Measurements from ENCODE around the gene NDUFS8. TPM values are rescaled to one million over a fixed set of nuclear protein-coding genes. Genes with fewer than 3 reads are reported as not detected.

The NDUFS8 gene
- total and polyA plus RNA-seq, 2 of the 4 experiments (the other 2 are of a cell fraction): 85.9 to 131 TPM

DNA sequence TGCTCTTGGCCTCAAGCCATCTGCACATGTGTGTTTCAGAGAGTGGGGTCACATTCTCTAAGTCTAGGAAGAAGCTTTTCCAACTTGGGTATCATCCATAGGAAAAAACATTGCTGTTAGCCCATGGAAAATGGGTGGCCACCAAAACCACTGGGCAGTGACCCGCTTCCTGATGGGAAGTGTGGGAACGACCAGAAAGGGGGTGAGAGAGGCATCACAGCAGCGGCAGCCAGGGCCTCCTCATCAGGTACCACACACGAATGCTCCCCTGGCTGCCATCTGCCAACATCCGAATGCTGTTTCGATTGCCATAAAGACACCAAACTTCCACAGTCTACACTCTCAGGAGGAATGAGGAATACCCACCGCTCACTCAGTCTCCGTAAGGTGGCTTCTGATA, 50.4 kb downstream of the NDUFS8 start:
- Histone ChIP-seq H2AFZ (replicated peaks; ENCODE audit: low read length, poor library complexity) (no peak overlapping the region), H3K9me3 (ENCODE audit: control insufficient read depth, insufficient read depth, low read length) (no peaks in the 10 kb centered on the region), H3K14ac (replicated peaks; ENCODE audit: low read depth, low read length) (no peak overlapping the region), H3K56ac (ENCODE audit: extremely low read depth, insufficient read depth, low read length) (no peak overlapping the region), H3K23ac (ENCODE audit: low read depth, low read length) (no peak overlapping the region), H2BK15ac (ENCODE audit: low read depth, low read length) (no peak overlapping the region), H2BK5ac (ENCODE audit: low read depth, low read length, poor library complexity, severe bottlenecking) (no peak overlapping the region), H3K4me3 (ENCODE audit: insufficient read depth, low read depth, low read length) (no peak overlapping the region), H3K9me1 (ENCODE audit: insufficient read depth, low read length) (peaks cover 3% of the 10 kb centered on the region), H4K20me1 (ENCODE audit: insufficient read depth, low read length) (peaks cover 3% of the 10 kb centered on the region; the same call in 1 of the 2 replicates), H3K27me3 (ENCODE audit: control insufficient read depth, insufficient read depth, low read length) (no peaks in the 10 kb centered on the region), H3K4me1 (ENCODE audit: control insufficient read depth, insufficient read depth, low read length) (no peaks in the 10 kb centered on the region), H4K5ac (ENCODE audit: low read depth, low read length) (no peak overlapping the region), H3K27ac (ENCODE audit: insufficient read depth, low read length) (no peak overlapping the region), H3K18ac (ENCODE audit: low read depth, low read length) (no peak overlapping the region), H3K36me3 (ENCODE audit: control insufficient read depth, insufficient read depth, low read length) (peaks cover 9% of the 10 kb centered on the region), H2BK20ac (ENCODE audit: low read depth, low read length) (no peak overlapping the region), H3K4ac (ENCODE audit: low read depth, low read length) (no peak overlapping the region), H3K9ac (ENCODE audit: low read depth, low read length) (no peak overlapping the region), H2AK9ac (replicated peaks; ENCODE audit: low read depth, low read length, poor library complexity) (no peak overlapping the region), H4K91ac (ENCODE audit: insufficient read depth, low read depth, low read length) (no peak overlapping the region), H2BK120ac (ENCODE audit: low read depth, low read length) (no peak overlapping the region), H4K8ac (ENCODE audit: low read depth in 2 of 2, low read length in 2 of 2) (no peak overlapping the region), H3K79me1 (ENCODE audit: low read depth in 1 of 2, low read length in 2 of 2) (peaks cover 0 to 3% of the 10 kb centered on the region in 2 experiments; a peak in 1 of 4 replicates), H3K4me2 (ENCODE audit: low read depth, low read length) (no peak overlapping the region), H2AK5ac (ENCODE audit: low read depth, low read length) (no peak overlapping the region)
- TF ChIP-seq MAFK (IDR thresholded peaks at IDR 0.05; ENCODE audit: low read depth, low read length) (no peak), MAZ (IDR thresholded peaks at IDR 0.05; ENCODE audit: borderline replicate concordance, low read depth, low read length) (no peak), POLR2A (IDR thresholded peaks at IDR 0.05; ENCODE audit: low read depth, low read length) (no peak), BHLHE40 (IDR thresholded peaks at IDR 0.05; ENCODE audit: low read depth, low read length) (no peak), CHD1 (IDR thresholded peaks at IDR 0.05; ENCODE audit: low read depth, low read length) (no peak), SMC3 (IDR thresholded peaks at IDR 0.05; ENCODE audit: low read depth, low read length) (no peak), CEBPB (IDR thresholded peaks at IDR 0.05; ENCODE audit: low read depth, low read length) (no peak), RAD21 (IDR thresholded peaks at IDR 0.05; ENCODE audit: low read length) (no peak)
- TF ChIP-seq, protein P1, sequence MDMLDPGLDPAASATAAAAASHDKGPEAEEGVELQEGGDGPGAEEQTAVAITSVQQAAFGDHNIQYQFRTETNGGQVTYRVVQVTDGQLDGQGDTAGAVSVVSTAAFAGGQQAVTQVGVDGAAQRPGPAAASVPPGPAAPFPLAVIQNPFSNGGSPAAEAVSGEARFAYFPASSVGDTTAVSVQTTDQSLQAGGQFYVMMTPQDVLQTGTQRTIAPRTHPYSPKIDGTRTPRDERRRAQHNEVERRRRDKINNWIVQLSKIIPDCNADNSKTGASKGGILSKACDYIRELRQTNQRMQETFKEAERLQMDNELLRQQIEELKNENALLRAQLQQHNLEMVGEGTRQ (IDR thresholded peaks at IDR 0.05; ENCODE audit: low read depth, low read length): no peak
- TF ChIP-seq, protein P2, sequence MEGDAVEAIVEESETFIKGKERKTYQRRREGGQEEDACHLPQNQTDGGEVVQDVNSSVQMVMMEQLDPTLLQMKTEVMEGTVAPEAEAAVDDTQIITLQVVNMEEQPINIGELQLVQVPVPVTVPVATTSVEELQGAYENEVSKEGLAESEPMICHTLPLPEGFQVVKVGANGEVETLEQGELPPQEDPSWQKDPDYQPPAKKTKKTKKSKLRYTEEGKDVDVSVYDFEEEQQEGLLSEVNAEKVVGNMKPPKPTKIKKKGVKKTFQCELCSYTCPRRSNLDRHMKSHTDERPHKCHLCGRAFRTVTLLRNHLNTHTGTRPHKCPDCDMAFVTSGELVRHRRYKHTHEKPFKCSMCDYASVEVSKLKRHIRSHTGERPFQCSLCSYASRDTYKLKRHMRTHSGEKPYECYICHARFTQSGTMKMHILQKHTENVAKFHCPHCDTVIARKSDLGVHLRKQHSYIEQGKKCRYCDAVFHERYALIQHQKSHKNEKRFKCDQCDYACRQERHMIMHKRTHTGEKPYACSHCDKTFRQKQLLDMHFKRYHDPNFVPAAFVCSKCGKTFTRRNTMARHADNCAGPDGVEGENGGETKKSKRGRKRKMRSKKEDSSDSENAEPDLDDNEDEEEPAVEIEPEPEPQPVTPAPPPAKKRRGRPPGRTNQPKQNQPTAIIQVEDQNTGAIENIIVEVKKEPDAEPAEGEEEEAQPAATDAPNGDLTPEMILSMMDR (conservative IDR thresholded peaks at IDR 0.05; ENCODE audit: low read depth, low read length): no peak
- DNase-seq (no peak), ATAC-seq (ENCODE audit: low read depth) (no peak)
- BruUV-seq (replicated peaks): no TSS peak
- ChIA-PET POLR2A (ENCODE audit: unreplicated experiment) (no interaction called here), CTCF (no interaction called here)
- in situ Hi-C loops (cut with MboI; ENCODE audit: low sequenced_read_pairs): no loop called here
- 95% methylated on average over 4 of the region's 8 CpGs; no CpG with 5 or more reads in 1 of the 2 experiments for WGBS, 2 experiments (ENCODE audit: extremely low coverage in 2 of 2, insufficient read length in 1 of 2)
- dilution Hi-C loops (cut with HindIII; ENCODE audit: low sequenced_read_pairs, unreplicated experiment): no loop called here
- intact Hi-C loops (cut with micrococcal nuclease): no loop called here
